H9 (cell line): ENCODE measurements around the gene HDLBP. TPM values are rescaled to one million over a fixed set of nuclear protein-coding genes. Genes with fewer than 3 reads are reported as not detected.
A peak's percentile ranks its signal among the peaks of the same experiment; 100 is the strongest.

ENCODE experiments used
- DNase-seq: peaks from one replicate; pipeline ENCODE4 v3.0.0-alpha.2; 2017
- H2AFZ ChIP-seq: one replicate; pipeline ENCODE4 v1.6.1; 2013; ENCODE audit warnings: mild to moderate bottlenecking, low read length, control low read depth, moderate library complexity
- H2AK5ac ChIP-seq: 2 replicates; pipeline ENCODE4 v1.6.1; 2013; ENCODE audit warnings: low read length, control low read depth, mixed read lengths; ENCODE audit not compliant: insufficient read length
- H2BK120ac ChIP-seq: one replicate; pipeline ENCODE4 v1.6.1; 2013; ENCODE audit warnings: low read depth, mild to moderate bottlenecking, low read length, control low read depth, inconsistent platforms; ENCODE audit not compliant: poor library complexity, severe bottlenecking
- H2BK12ac ChIP-seq: 2 replicates; pipeline ENCODE4 v1.6.1; 2013; ENCODE audit warnings: low read length, control low read depth, mixed read lengths, low read depth; ENCODE audit not compliant: insufficient read length
- H2BK15ac ChIP-seq: 2 replicates; pipeline ENCODE4 v1.6.1; 2013; ENCODE audit warnings: low read depth, low read length, control low read depth
- H2BK20ac ChIP-seq: one replicate; pipeline ENCODE4 v1.6.1; 2013; ENCODE audit warnings: low read depth, mild to moderate bottlenecking, low read length, control low read depth, inconsistent platforms; ENCODE audit not compliant: poor library complexity, severe bottlenecking
- H2BK5ac ChIP-seq: 2 replicates; pipeline ENCODE4 v1.6.1; 2013; ENCODE audit warnings: low read length, control low read depth, mixed read lengths; ENCODE audit not compliant: insufficient read length
- H3K14ac ChIP-seq: 2 replicates; pipeline ENCODE4 v1.6.1; 2013; ENCODE audit warnings: low read length, control low read depth; ENCODE audit not compliant: insufficient read depth
- H3K18ac ChIP-seq: 2 replicates; pipeline ENCODE4 v1.6.1; 2013; ENCODE audit warnings: low read depth, mild to moderate bottlenecking, mixed read lengths, low read length, control low read depth; ENCODE audit not compliant: insufficient read length
- H3K23ac ChIP-seq: 2 replicates; pipeline ENCODE4 v1.6.1; 2013; ENCODE audit warnings: low read length, control low read depth, mixed read lengths, low read depth; ENCODE audit not compliant: insufficient read length
- H3K23me2 ChIP-seq: 2 replicates; pipeline ENCODE4 v1.6.1; 2013; ENCODE audit warnings: low read depth, mild to moderate bottlenecking, mixed read lengths, low read length, control low read depth; ENCODE audit not compliant: insufficient read length, poor library complexity, severe bottlenecking
- H3K27ac ChIP-seq: 2 replicates; pipeline ENCODE4 v1.5.1; 2013; ENCODE audit warnings: low read length, control low read depth, mixed read lengths, low read depth; ENCODE audit not compliant: insufficient read length
- H3K27me3 ChIP-seq: 2 replicates; pipeline ENCODE4 v1.6.1; 2013; ENCODE audit warnings: low read length, control low read depth, inconsistent platforms; ENCODE audit not compliant: insufficient read depth
- H3K4ac ChIP-seq: 2 replicates; pipeline ENCODE4 v1.6.1; 2013; ENCODE audit warnings: low read depth, mild to moderate bottlenecking, control low read depth, inconsistent platforms, low read length, moderate library complexity
- H3K4me1 ChIP-seq: 2 replicates; pipeline ENCODE4 v1.6.1; 2013; ENCODE audit warnings: low read length, control low read depth, inconsistent platforms; ENCODE audit not compliant: insufficient read depth
- H3K4me2 ChIP-seq: 2 replicates; pipeline ENCODE4 v1.6.1; 2013; ENCODE audit warnings: low read length, control low read depth, mixed read lengths; ENCODE audit not compliant: insufficient read length, insufficient read depth
- H3K56ac ChIP-seq: 2 replicates; pipeline ENCODE4 v1.6.1; 2013; ENCODE audit warnings: low read depth, mild to moderate bottlenecking, mixed read lengths, low read length, control low read depth; ENCODE audit not compliant: insufficient read length
- H3K79me1 ChIP-seq: 2 replicates; pipeline ENCODE4 v1.6.1; 2013; ENCODE audit warnings: low read depth, mild to moderate bottlenecking, moderate library complexity, low read length, control low read depth, inconsistent platforms; ENCODE audit not compliant: insufficient read depth, poor library complexity, severe bottlenecking
- H3K79me2 ChIP-seq: 2 replicates; pipeline ENCODE4 v1.6.1; 2013; ENCODE audit warnings: low read length, control low read depth, inconsistent platforms; ENCODE audit not compliant: insufficient read depth
- H3K9ac ChIP-seq: 2 replicates; pipeline ENCODE4 v1.6.1; 2013; ENCODE audit warnings: low read length, control low read depth, mixed read lengths; ENCODE audit not compliant: insufficient read length; ENCODE audit errors: extremely low read depth
- H3K9me3 ChIP-seq: one replicate; pipeline ENCODE4 v1.6.1; 2013; ENCODE audit warnings: low read depth, low read length, inconsistent platforms; ENCODE audit not compliant: control insufficient read depth
- H3T11ph ChIP-seq: one replicate; pipeline ENCODE4 v1.6.1; 2013; ENCODE audit warnings: mild to moderate bottlenecking, low read length, control low read depth, inconsistent platforms
- H4K20me1 ChIP-seq: one replicate; pipeline ENCODE4 v1.6.1; 2013; ENCODE audit not compliant: control insufficient read depth, insufficient read length, insufficient read depth
- H4K5ac ChIP-seq: 2 replicates; pipeline ENCODE4 v1.6.1; 2013; ENCODE audit warnings: low read depth, mild to moderate bottlenecking, mixed read lengths, low read length, control low read depth; ENCODE audit not compliant: insufficient read length
- H4K8ac ChIP-seq: replicated peaks from 2 replicates; pipeline ENCODE4 v1.6.1; 2013; ENCODE audit warnings: low read length, control low read depth, mixed read lengths, low read depth; ENCODE audit not compliant: insufficient read length
- H4K91ac ChIP-seq: 2 replicates; pipeline ENCODE4 v1.6.1; 2013; ENCODE audit warnings: low read depth, mild to moderate bottlenecking, moderate library complexity, mixed read lengths, low read length, control low read depth; ENCODE audit not compliant: insufficient read length
- H3K27ac Mint-ChIP-seq, 3 experiments: 2 replicates in 2 of 3; 3 replicates in 1 of 3; pipeline ENCODE4 v1.8.0; 2020 to 2021; ENCODE audit warnings: mixed read lengths in 3 of 3, mild to moderate bottlenecking in 1 of 3, moderate library complexity in 1 of 3
- H3K27me3 Mint-ChIP-seq: 2 replicates; pipeline ENCODE4 v1.8.0; 2021; ENCODE audit warnings: low read depth, mild to moderate bottlenecking, moderate library complexity, mixed read lengths
- H3K36me3 Mint-ChIP-seq, 3 experiments: 2 replicates in 2 of 3; 3 replicates in 1 of 3; pipeline ENCODE4 v1.8.0; 2020 to 2021; ENCODE audit warnings: low read depth in 3 of 3, mixed read lengths in 3 of 3; ENCODE audit not compliant: insufficient read depth in 1 of 3
- H3K4me1 Mint-ChIP-seq, 2 experiments: 2 replicates each; pipeline ENCODE4 v1.8.0; 2020; ENCODE audit warnings: mixed read lengths in 2 of 2
- H3K4me3 Mint-ChIP-seq, 2 experiments: 2 replicates in 1 of 2; 3 replicates in 1 of 2; pipeline ENCODE4 v1.8.0; 2020 to 2021; ENCODE audit warnings: mild to moderate bottlenecking in 2 of 2, mixed read lengths in 2 of 2, moderate library complexity in 1 of 2
- H3K9me3 Mint-ChIP-seq, 2 experiments: 2 replicates in 1 of 2; 3 replicates in 1 of 2; pipeline ENCODE4 v1.8.0; 2020; ENCODE audit warnings: mild to moderate bottlenecking in 2 of 2, mixed read lengths in 2 of 2, moderate library complexity in 1 of 2
- CTCF ChIP-seq: fragments of 200-600 bp; sonication (generic); conservative IDR thresholded peaks from 3 replicates; pipeline ENCODE4 v1.8.0; 2021; ENCODE audit warnings: antibody characterized with exemption, mild to moderate bottlenecking
- WGBS: extraction: QIAGEN DNeasy Blood & Tissue Kit; methylation state at CpG from one replicate; pipeline ENCODE4 v1.1.7; 2013; ENCODE audit warnings: missing lambda C conversion rate, low lambda C conversion rate, mixed read lengths; ENCODE audit not compliant: insufficient read length; ENCODE audit errors: extremely low coverage; 5-methylcytosine and 5-hydroxymethylcytosine counted together
- total RNA-seq: library from RNA; stranded (reverse); gene quantifications from 2 replicates; pipeline ENCODE4 v1.2.1, GENCODE V29; 2021

The HDLBP gene
- total RNA-seq, 1 experiment from 2014 or later: 364 TPM

GRCh38 chr2:241237949-241238371, 77.5 kb downstream of the HDLBP start:
- no peaks in the 10 kb centered on the region for H3K27me3 Mint-ChIP-seq
- Histone ChIP-seq H4K20me1 (no peaks in the 10 kb centered on the region), H2BK15ac (no peak overlapping the region), H3K27me3 (no peaks in the 10 kb centered on the region), H3K23ac (no peak overlapping the region), H3K4me1 (no peaks in the 10 kb centered on the region), H2BK5ac (no peak overlapping the region), H2BK20ac (no peak overlapping the region), H3K14ac (no peak overlapping the region), H3K9ac (no peak overlapping the region), H3T11ph (no peak overlapping the region), H2BK12ac (no peak overlapping the region), H2AFZ (no peak overlapping the region), H3K18ac (no peak overlapping the region), H3K79me2 (no peaks in the 10 kb centered on the region), H3K4ac (no peak overlapping the region), H2BK120ac (no peak overlapping the region), H3K4me2 (no peak overlapping the region), H3K27ac (no peak overlapping the region), H3K79me1 (peaks cover 3% of the 10 kb centered on the region), H3K56ac (no peak overlapping the region), H4K5ac (no peak overlapping the region), H3K9me3 (no peaks in the 10 kb centered on the region), H3K23me2 (no peaks in the 10 kb centered on the region), H4K8ac (no peak overlapping the region), H2AK5ac (no peak overlapping the region), H4K91ac (no peak overlapping the region)
- H3K27ac Mint-ChIP-seq: peak overlapping the region in 1 of 3 experiments; percentile 47; a peak in 1 of 7 replicates
- peaks cover 76 to 98% (median 97%) of the 10 kb centered on the region in 3 experiments for H3K36me3 Mint-ChIP-seq
- no peak overlapping the region for H3K4me3 Mint-ChIP-seq
- H3K9me3 Mint-ChIP-seq: no peaks in the 10 kb centered on the region
- no peaks in the 10 kb centered on the region for H3K4me1 Mint-ChIP-seq
- DNase-seq: no peak
- TF ChIP-seq CTCF: no peak
- no CpG with 5 or more reads among the region's 12 CpGs for WGBS
